ENCODE data around the gene GALNT17.

GALNT17 gene

DNA sequence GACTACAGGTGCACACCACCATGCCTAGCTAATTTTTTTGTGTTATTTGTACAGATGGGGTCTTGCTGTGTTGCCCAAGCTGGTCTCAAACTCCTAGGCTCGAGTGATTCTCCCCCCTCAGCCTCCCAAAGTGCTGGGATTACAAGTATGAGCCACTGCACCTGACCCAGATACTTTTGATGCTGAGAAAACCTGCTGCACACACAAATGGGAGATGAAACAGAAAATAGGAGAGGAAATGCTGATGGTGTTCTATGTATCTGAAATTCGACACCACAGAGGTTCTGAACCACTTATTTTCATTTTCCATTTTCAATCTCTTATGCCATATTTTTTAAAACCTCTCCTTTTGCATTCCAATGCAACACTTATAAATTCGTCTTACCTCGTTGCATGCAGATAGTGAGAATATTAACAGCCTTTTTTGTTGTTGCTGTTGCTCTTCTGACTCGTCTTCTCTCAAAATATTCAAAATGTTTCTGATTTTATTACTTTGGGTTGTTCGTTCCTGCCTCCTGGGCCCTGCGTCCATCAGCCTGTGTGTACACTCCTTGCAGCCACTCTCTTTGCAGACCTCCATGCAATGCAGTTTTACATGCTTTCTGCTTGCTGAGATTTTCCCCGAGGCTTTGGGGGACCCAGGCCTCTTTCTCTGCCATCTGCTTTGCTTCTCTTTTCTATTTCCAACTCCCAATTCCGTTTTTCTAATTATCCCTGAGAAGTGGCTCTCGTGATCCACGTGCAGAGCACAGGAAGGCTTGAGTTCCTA is 556.1 kb downstream of the GALNT17 start:
- no peak overlapping the region for H3K4me3 ChIP-seq
- no peak overlapping the region for H3K27ac ChIP-seq

DNA sequence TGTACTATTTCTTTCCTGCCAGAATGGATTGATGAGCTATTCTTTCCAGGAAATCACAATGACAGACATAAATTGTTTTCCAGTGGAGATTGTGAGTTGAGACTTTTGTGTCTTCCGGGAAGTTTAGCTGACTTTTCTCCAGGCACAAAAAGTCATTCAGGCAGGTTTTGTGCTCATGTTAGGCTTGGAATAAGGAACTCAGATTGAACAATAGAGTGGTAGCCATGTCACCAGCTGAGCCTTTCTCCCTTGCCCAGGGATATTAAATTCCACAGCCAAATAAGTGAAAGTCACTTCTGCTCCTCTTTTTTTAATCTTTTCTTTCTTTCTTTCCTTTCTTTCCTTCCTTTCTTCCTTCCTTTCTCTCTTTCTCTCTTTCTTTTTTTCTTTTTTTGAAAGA is 559.6 kb downstream of the GALNT17 start:
- H3K4me3 ChIP-seq: no peak overlapping the region

DNA sequence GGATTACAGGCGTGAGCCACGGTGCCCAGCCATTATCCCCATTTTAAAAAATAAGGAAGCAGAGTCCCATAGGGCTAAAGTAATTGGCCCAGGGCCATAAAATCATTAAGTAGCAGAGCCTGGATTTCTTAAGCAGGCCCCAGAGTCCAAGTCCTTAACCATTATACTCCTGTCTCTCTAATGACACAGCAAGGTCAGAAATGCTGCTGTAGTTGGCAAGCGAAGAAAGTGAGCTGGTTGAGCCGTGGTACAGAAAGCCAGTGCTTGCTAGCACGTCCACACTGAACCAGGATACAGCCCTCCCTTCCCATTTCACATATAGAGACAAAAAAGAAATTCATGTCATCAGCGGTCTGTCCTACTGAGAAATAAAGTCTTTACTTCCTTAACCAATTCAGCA is 562.7 kb downstream of the GALNT17 start:
- Histone ChIP-seq H3K4me3 (no peak overlapping the region), H3K27ac (no peak overlapping the region)

More for the DNA sequence above, 559.6 kb downstream of the GALNT17 start:
- no peak overlapping the region for H3K27ac ChIP-seq

DNA sequence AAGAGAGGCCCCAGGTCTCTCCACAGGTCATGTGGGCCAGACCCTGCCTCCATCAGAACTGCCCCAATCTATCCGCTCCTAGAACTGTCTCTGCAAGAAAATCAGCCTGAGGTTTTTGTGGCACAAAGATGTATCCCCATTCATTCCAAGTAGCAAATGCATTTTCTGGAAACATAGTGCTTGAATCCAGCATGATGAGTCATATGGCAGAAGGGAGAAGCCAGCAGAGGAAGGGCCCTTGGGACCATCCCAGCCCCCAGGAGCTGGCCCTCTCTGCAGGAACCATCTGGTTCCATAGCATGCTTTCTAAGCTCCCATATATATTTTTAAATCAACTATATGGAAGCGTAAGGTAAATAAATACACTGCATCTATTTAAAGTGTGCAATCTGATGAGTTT is 563.2 kb downstream of the GALNT17 start:
- Histone ChIP-seq H3K27ac (no peak overlapping the region), H3K4me3 (no peak overlapping the region)

GRCh38 chr7:71696511-71696910 is 564.6 kb downstream of the GALNT17 start:
- Histone ChIP-seq H3K4me3 (no peak overlapping the region), H3K27ac (no peak overlapping the region)

DNA sequence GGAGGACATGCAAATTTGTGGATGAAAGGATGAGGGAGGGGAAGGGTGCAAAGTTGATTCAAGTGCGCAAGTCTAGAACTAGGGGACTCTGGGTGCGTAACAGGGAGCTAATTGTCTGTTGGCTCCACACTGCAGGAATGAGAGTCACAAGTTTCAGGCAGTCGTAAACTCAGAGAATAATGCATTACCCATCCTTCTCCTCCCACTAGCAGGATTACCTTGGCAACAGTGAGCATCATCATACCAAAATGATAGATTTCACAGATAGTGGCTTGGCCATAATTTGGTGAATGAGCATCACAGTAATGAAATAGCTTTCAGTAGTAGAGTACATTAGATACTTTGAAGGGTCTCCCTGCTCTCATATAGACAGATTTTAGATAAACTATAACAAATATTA is 565.5 kb downstream of the GALNT17 start:
- Histone ChIP-seq H3K4me3 (no peak overlapping the region), H3K27ac (no peak overlapping the region)

DNA sequence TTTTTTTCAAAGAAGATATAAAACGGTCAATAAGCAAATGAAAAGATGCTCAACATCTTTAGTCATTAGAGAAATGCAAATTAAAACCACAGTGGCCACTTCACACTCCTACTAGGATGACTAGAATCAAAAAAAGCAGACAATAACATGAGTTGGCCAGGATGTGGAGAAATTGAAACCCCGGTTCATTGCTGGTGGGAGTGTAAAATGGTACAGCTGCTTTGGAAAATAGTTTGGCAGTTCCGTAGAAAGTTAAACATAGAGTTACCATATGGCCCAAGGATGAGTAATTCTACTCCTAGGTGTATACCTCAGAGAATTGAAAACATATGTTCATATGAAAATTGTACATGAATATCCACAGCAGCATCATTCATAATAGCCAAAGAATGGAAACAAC is 573.3 kb downstream of the GALNT17 start:
- no peak overlapping the region for H3K27ac ChIP-seq
- H3K4me3 ChIP-seq: no peak overlapping the region

- Histone ChIP-seq H3K4me3 (no peak overlapping the region), H3K27ac (no peak overlapping the region)
Measured at GRCh38 chr7:71705901-71706596, 574.1 kb downstream of the GALNT17 start.

GRCh38 chr7:71706597-71706975 is 574.6 kb downstream of the GALNT17 start:
- H3K27ac ChIP-seq: no peak overlapping the region
- no peak overlapping the region for H3K4me3 ChIP-seq

GRCh38 chr7:71707041-71707440 is 575.1 kb downstream of the GALNT17 start:
- Histone ChIP-seq H3K4me3 (no peak overlapping the region), H3K27ac (no peak overlapping the region)

- Histone ChIP-seq H3K27ac (no peak overlapping the region), H3K4me3 (no peak overlapping the region)
Measured at GRCh38 chr7:71708710-71709109, 576.8 kb downstream of the GALNT17 start.

GRCh38 chr7:71710442-71710841 is 578.5 kb downstream of the GALNT17 start:
- H3K4me3 ChIP-seq: no peak overlapping the region
- H3K27ac ChIP-seq: no peak overlapping the region

DNA sequence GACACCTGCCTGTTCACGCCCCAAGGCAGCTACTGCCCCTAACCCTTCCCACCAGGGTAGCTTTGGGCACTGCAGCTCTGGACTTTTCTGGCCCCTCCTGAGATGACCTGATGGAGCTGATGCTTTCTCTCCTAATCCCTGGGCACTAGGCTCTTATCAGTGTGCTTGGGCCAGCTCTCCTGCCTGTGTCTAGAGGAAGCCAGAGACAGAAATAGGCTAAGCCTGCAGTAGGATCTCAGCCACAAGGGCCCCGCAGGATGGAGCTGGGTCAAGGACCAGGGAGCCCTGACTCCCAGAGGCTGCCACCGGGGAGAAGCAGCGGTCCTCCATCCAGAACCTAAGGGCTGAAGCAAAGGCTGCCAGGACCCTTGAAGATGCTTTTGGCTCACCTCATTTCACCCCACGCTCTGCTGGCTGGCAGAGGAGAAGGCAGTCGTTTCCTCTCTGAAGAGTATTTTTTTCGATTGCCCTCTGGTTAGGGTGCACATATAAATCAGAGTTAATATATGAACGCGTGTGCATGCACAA is 580.8 kb downstream of the GALNT17 start:
- Histone ChIP-seq H3K27ac (no peak overlapping the region), H3K4me3 (no peak overlapping the region)

GRCh38 chr7:71716690-71717089 is 584.7 kb downstream of the GALNT17 start:
- Histone ChIP-seq H3K4me3 (no peak overlapping the region), H3K27ac (no peak overlapping the region)

- Histone ChIP-seq H3K27ac (no peak overlapping the region), H3K4me3 (no peak overlapping the region)
Measured at GRCh38 chr7:71718563-71718962, 586.6 kb downstream of the GALNT17 start.

GRCh38 chr7:71721742-71722141 is 589.8 kb downstream of the GALNT17 start:
- no peak overlapping the region for H3K4me3 ChIP-seq
- no peak overlapping the region for H3K27ac ChIP-seq

DNA sequence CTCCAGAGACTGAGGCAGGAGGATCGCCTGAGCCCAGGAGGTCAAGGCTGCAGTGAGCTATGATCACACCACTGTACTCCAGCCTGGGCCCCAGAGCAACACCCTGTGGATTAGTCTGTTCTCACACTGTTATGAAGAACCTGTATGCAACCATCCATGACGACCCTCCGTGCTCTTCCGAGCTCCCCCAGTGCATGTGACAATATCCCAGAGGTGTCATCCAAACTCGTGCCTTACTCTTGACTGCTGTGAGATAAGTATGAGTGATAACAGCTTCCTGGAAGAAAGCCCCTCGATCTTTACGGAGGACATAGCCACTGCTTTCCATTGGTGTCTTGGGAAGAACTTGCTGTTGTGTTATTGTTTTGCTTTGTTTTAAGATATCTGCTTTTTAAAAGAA is 591.9 kb downstream of the GALNT17 start:
- H3K4me3 ChIP-seq: no peak overlapping the region
- no peak overlapping the region for H3K27ac ChIP-seq

DNA sequence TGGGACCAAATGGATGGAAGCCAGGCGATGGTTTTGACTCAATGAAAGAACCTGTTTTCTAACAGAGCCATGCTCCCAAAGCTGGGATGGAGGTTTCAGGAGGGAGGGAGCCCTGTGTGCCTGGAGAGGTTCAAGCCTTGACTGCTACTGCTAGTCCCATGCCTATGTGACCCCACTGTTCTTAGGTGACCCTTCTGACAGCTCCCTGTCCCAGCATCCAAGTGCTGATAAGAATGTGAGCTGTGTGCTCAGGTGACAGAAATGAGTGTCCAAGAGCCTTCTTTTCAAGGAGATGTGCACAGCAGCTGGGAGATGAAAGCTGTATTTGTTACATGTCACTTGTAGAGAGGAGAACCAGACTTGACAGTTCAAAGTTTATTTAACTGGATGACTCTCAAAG is 595.4 kb downstream of the GALNT17 start:
- no peak overlapping the region for H3K4me3 ChIP-seq
- H3K27ac ChIP-seq: no peak overlapping the region

DNA sequence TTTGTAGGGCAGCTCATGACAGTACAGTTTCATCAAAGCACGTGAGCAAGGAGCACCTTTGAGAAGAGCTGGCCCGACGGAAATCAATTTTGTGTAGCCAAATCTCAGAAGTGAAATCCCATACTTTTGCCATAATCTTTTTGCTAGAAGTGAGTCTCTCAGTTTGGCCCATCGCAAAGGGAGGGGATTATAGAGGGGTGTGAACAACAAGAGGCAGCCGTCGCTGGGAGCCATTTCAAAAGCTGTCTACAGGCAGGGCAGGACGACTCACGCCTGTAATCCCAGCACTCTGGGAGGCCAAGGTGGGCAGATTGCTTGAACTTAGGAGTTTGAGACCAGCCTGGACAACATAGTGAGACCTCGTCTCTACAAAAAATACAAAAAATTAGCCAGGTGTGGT is 599.8 kb downstream of the GALNT17 start:
- H3K4me3 ChIP-seq: no peak overlapping the region
- H3K27ac ChIP-seq: no peak overlapping the region

DNA sequence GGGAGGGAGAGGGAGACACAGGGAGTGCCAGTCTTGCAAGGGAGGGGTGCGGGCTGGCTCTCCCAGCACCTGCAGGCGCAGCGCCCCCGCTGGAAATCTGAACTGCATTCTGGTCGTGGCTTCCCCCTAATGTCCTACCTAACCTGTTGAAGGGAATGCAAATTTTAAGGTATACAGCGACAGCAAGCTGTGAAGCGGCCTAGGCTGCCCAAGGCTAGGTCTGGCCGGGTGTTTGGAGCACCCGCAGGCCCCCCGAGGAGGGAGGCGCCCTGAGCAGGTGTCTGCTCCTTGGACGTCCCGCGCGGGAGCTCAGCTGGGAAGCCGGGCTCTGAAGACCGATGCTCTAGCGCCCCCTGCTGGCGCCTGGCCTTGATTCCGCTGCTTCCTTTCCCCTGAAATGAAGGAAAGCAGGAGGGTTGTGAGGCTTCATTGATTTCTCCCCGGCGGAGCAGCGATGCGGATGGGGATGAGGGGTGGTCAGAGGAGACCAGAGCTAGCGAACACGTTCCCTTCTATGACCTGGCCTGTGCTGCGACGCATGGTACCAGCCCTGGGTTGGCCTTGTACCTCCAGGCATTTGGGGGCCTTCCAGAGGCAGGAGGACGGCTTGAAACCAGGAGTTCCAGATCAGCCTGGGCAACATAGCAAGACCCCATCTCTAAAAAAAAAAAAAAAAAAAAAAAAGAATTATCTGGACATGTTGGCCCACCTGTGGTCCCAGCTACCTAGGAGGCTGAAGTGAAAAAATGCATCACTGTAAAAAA is 601.3 kb downstream of the GALNT17 start:
- Histone ChIP-seq H3K27ac (no peak overlapping the region), H3K4me3 (no peak overlapping the region)

All from skin epidermis (tissue), 12 donors.